GM21723 (cell line): ENCODE results near the gene TNS1.
"Not testable (repeated sequence)": the region's sequence is repeated elsewhere in the genome, so short reads cannot be mapped to it uniquely, and the experiment has no call there.

Experiments
- ATAC-seq: cut with Tn5 transposase; IDR thresholded peaks from one replicate; pipeline ENCODE4 v1.9.1; 2021; ENCODE audit warnings: mild to moderate bottlenecking, moderate library complexity; ENCODE audit not compliant: unreplicated experiment

Gene TNS1

GRCh38 chr2:217790681-217791392 lies 212.0 kb downstream of the TNS1 start:
- ATAC-seq, result no peak

- ATAC-seq, result peak; percentile 55
Measured at GRCh38 chr2:217790195-217790594, 212.6 kb downstream of the TNS1 start.

- ATAC-seq, result no peak
Measured at GRCh38 chr2:217789736-217790181, 213.0 kb downstream of the TNS1 start.

GRCh38 chr2:217789003-217789735 lies 213.6 kb downstream of the TNS1 start:
- ATAC-seq, result no peak

GRCh38 chr2:217788669-217789002 lies 214.2 kb downstream of the TNS1 start:
- no peak for ATAC-seq

- no peak for ATAC-seq
Measured at GRCh38 chr2:217787160-217787877, 215.5 kb downstream of the TNS1 start.

- ATAC-seq, result not testable (repeated sequence)
Measured at GRCh38 chr2:217786560-217786959, 216.2 kb downstream of the TNS1 start.

GRCh38 chr2:217785544-217786045 lies 217.2 kb downstream of the TNS1 start:
- ATAC-seq, result peak; percentile 67

- ATAC-seq, result peak; percentile 9
Measured at GRCh38 chr2:217784996-217785543, 217.7 kb downstream of the TNS1 start.

- ATAC-seq, result no peak
Measured at GRCh38 chr2:217783243-217783642, 219.6 kb downstream of the TNS1 start.

GRCh38 chr2:217777906-217778305 lies 224.9 kb downstream of the TNS1 start:
- ATAC-seq, result no peak

GRCh38 chr2:217776631-217777030 lies 226.2 kb downstream of the TNS1 start:
- no peak for ATAC-seq

- ATAC-seq, result no peak
Measured at GRCh38 chr2:217775920-217776503, 226.8 kb downstream of the TNS1 start.

GRCh38 chr2:217774232-217774631 lies 228.6 kb downstream of the TNS1 start:
- no peak for ATAC-seq

GRCh38 chr2:217773539-217773938 lies 229.3 kb downstream of the TNS1 start:
- no peak for ATAC-seq

- ATAC-seq, result no peak
Measured at GRCh38 chr2:217766356-217766755, 236.4 kb downstream of the TNS1 start.

- no peak for ATAC-seq
Measured at GRCh38 chr2:217761645-217762277, 241.0 kb downstream of the TNS1 start.

GRCh38 chr2:217759991-217760390 lies 242.8 kb downstream of the TNS1 start:
- ATAC-seq, result no peak

GRCh38 chr2:217757108-217757463 lies 245.7 kb downstream of the TNS1 start:
- ATAC-seq, result no peak

- no peak for ATAC-seq
Measured at GRCh38 chr2:217756375-217757107, 246.3 kb downstream of the TNS1 start.
